EH (cell line): ENCODE data around the gene PRDM12.

Experiments
- DNase-seq: peaks from one replicate; pipeline ENCODE4 v3.0.0-alpha.2; 2015; ENCODE audit warnings: low read depth

Gene PRDM12

DNA sequence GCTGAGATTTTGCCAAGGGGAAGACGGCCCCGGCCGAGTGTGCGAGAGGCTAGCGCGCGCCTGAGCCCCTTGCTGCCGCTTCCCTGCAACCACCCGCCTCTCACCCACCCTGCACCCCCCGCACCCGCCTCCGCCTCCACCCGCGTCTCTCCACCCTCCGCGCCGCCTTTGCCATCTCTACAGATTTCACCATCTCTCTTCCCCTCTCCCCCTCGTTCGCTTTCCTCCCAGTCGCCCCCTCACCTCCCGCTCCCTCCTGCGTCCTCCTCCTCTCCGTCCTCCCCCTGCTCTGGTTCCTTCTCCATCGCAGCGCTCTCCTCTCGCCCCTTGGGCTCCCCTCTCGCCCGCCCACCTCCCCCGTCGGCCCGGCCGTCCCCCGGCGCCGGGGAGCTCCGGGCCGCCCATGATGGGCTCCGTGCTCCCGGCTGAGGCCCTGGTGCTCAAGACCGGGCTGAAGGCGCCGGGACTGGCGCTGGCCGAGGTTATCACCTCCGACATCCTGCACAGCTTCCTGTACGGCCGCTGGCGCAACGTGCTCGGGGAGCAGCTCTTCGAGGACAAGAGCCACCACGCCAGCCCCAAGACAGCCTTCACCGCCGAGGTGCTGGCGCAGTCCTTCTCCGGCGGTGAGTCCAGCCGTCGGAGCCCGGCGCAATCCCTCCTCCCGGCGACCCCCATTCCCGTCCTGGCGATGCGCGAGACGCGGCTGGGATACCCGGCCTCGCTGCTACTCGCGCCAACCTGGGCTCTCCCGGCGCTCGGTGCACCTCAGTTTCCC, at the start of gene PRDM12:
TSS of gene PRDM12 (plus strand) at position 344 of the 778 bp plus-strand sequence. CDS start at position 404, 60 bp downstream.
- no peak for DNase-seq

- DNase-seq: no peak
These were observed 47.9 kb upstream of the PRDM12 start for GRCh38 chr9:130616451-130616850.

DNA sequence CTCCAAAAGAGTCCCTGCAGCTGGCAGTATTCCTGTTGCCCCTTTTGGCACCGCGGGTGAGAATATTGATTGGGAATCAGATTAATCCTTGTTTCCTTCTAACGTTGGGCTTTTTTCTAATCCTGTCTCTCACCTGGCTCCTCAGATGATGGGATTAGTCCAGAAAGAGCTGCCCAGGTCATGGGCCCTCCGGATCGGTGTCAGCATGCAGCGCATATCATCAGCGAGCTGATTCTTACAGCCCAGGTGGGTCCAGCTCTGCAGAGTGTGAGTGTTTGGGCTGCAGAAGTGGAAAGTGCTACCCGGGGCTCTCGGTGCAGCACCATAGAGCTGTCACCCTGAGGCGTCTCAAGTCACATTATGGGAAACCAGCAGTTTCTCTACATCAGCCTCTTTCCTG, 40.9 kb upstream of the PRDM12 start:
- DNase-seq: no peak

- no peak for DNase-seq
These were observed 40.2 kb upstream of the PRDM12 start for GRCh38 chr9:130624154-130624553.

DNA sequence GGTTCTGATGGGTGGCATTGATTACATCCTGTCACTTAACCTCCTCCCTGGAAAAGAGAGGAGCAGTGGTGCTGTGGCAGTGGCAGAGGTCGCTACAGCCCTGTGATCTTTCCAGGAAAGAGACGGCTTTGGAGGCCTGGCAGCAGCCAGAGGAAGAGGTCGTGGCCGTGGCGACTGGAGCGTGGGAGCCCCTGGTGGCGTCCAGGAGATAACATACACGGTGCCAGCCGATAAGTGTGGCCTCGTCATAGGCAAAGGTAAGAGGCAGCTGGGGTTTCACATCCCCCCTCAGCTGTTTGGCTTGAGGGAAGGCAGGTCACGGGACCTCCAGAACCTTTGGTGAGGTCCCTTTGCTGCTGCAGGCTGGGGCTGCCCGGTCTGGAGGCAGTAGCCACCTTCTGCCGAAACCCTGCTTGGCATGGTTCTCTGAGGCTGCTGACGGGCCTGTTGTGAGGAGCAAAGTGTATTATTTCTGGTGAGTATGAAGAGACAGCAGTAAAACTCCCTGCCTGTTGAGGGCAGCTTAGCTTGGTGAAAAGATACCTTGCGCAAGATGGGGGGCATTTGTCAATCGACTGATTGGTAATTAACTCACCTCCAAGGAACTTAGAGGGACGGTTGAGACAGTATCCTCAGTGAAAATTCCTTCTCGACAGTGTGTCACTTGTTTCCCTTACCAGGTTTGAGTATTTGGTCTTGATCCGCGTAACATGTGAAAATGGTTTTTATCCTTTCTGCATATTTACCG, 38.0 kb upstream of the PRDM12 start:
- DNase-seq: no peak

- no peak for DNase-seq
These were observed 37.3 kb upstream of the PRDM12 start for GRCh38 chr9:130627051-130627450.

GRCh38 chr9:130627896-130628792, 36.2 kb upstream of the PRDM12 start:
- no peak for DNase-seq

DNA sequence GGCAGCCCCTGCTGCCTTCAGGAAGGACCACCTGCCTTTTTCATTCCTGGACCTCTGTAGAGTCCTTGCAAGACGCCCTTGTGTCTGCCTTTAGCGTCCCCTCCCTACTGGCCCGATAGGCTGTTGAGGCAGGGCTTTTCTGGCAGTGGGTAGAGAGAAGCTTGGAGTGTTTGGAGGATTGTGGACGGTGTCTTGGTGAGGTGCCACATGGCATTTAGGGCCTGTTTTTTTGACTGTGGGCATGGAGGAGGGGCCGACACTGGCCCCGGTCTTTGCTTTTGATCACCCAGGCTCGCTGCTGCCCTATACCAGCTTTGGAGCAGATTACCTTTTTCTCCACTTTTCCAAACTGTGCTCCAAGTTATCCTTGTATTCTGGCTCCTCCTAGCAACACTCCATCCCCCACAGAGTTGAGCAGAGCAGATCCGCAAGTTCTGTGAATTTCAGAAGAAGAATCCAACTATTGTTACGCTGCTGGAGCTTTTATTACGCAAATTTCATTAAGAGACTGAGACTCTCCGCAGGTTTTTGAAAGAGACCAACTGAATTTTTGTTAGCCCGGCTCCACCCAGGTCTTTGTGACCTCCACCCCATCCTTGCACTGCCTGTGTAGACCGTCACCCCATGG, 34.8 kb upstream of the PRDM12 start:
- DNase-seq: no peak

DNA sequence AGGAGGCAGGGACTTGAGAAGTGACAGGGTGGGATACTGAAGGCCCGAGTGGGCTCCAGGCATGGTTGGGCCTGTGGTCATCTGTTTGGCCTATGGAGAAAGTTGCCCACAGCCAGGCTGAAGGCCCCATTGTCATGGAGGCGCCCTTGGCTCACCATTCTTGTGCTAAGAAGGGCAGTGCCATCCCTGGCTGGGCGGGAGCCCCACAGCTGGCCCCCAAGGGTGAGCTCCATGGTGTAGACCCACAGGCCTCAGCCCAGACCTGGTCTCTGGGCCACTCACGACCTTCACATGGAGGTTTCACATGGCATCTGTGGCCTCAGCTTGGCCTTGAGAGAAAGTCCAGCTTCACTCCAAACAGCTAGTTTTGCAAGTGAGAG, 34.3 kb upstream of the PRDM12 start:
- DNase-seq: no peak

GRCh38 chr9:130630506-130631330, 33.7 kb upstream of the PRDM12 start:
- no peak for DNase-seq

- no peak for DNase-seq
These were observed 32.9 kb upstream of the PRDM12 start for GRCh38 chr9:130631331-130632080.

GRCh38 chr9:130632081-130632710, 32.2 kb upstream of the PRDM12 start:
- no peak for DNase-seq

DNA sequence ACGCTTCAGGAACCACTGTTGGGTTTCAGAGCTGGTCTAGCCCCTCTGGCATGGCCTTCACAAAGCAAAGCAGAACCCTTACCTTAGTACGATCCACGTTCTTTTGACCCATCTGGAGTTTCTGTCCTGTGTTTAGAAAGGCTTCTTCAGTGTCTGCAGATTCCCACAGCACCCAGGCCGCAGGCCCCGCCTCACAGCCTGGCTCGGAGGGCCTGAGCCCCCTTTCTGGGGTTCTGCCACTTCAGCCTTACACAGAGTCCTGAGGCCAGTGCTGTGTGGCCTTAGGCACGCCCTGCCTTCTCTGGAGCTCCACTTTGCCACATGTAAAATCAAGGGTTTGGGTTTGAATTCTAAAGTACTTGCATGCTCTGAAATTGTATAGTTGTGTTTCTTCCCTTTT, 31.6 kb upstream of the PRDM12 start:
- no peak for DNase-seq

DNA sequence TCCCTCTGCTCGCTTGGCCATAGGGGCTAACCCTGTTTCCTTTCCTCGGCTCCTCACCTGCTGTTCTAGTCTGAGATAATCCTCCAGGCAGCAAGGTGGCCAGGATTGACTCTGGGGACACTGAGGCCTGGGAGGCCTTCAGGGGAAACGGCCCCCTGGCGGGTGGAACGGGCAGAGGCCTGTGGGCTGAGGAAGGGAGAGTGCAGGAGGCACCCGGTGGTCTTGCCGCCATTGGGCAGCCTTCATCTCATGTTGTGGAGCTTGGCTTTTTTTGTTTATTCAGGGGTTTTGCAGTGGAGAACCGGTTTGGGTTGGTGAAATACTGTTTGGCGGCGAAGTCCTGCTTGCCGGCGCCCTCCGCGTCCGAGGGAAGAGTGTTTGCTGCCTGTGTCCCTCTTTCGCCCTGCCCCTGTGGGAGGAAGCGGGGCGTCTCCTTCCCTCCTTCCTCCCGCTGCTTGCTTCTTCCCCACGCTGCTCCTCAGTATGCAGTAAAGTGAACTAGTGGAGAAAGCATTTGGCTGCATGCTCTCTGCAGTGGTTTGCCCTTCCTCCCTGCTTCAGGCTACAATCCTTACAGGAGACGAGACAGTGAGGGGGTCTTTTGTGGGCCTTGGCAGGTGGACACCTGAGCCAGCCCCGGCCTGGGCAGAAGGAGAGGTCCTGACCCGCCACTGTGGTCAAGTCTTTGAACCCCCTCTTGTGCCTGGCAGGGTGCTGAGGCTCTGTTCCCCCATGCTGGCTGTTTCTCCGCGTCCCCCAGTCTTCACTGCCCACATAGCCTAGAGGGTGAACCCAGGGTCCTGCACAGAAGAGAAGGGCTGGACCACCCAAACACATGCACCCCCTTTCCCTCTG, 30.8 kb upstream of the PRDM12 start:
- no peak for DNase-seq

DNA sequence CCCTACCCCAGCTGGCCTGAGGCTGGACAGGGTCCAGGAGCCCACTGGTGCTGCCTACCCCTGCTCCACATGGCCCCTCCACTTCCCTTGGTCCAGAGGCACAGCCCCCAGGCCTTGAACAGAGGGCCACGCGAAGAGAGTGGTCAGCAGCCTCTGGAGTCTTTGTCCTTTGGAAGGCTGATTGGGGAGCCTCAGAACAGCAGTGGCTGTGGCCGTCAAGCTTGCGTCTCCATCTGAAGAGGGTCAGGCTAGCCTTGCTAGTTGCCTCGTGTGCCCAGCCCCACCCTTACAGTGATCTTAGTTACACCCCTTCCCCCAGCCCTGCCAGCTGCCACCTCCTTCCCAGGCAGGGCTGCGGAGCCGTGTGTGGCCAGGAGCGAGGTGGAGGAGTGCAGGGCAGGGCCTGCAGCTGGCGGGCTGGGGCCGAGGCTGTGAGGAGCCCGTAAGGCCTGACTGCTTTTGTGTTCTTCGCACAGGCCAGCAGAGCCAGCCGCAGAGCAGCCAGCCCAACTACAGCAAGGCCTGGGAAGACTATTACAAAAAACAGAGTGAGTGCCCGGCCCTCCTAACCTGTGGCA, 30.1 kb upstream of the PRDM12 start:
- no peak for DNase-seq

GRCh38 chr9:130634801-130635200, 29.6 kb upstream of the PRDM12 start:
- no peak for DNase-seq

GRCh38 chr9:130635306-130635705, 29.1 kb upstream of the PRDM12 start:
- no peak for DNase-seq
